ENCODE measurements around the gene MARVELD1. TPM values are rescaled to one million over a fixed set of nuclear protein-coding genes. Genes with fewer than 3 reads are reported as not detected.
"Not testable (repeated sequence)": the region's sequence is repeated elsewhere in the genome, so short reads cannot be mapped to it uniquely, and the experiment has no call there.

MARVELD1 gene
- total and polyA plus RNA-seq, 2 of the 4 experiments (the other 2 are of a cell fraction), result 12.0 to 68.1 TPM

GRCh38 chr10:97698072-97698655 lies 15.4 kb upstream of the MARVELD1 start:
- POLR2A ChIA-PET (ENCODE audit: unreplicated experiment); H4K20me1 ChIP-seq (ENCODE audit: insufficient read depth, low read length); DNase-seq; H3K14ac ChIP-seq (replicated peaks; ENCODE audit: low read depth, low read length); H2BK20ac ChIP-seq (ENCODE audit: low read depth, low read length); H3K56ac ChIP-seq (ENCODE audit: extremely low read depth, insufficient read depth, low read length); H3K9me3 ChIP-seq (ENCODE audit: control insufficient read depth, insufficient read depth, low read length); dilution Hi-C loops (cut with HindIII; ENCODE audit: low sequenced_read_pairs, unreplicated experiment); H3K4me3 ChIP-seq (ENCODE audit: insufficient read depth, low read depth, low read length); H3K23ac ChIP-seq (ENCODE audit: low read depth, low read length); H3K36me3 ChIP-seq (ENCODE audit: control insufficient read depth, insufficient read depth, low read length); H2BK5ac ChIP-seq (ENCODE audit: low read depth, low read length, poor library complexity, severe bottlenecking); CTCF ChIA-PET; H3K4me1 ChIP-seq (ENCODE audit: control insufficient read depth, insufficient read depth, low read length); intact Hi-C loops (cut with micrococcal nuclease); H3K9me1 ChIP-seq (ENCODE audit: insufficient read depth, low read length); H3K27me3 ChIP-seq (ENCODE audit: control insufficient read depth, insufficient read depth, low read length); ATAC-seq (ENCODE audit: low read depth); BruUV-seq (replicated peaks); H2BK15ac ChIP-seq (ENCODE audit: low read depth, low read length); H3K4me2 ChIP-seq (ENCODE audit: low read depth, low read length); H4K8ac ChIP-seq (ENCODE audit: low read depth in 2 of 2, low read length in 2 of 2); H2AK9ac ChIP-seq (replicated peaks; ENCODE audit: low read depth, low read length, poor library complexity); H3K4ac ChIP-seq (ENCODE audit: low read depth, low read length); H3K79me1 ChIP-seq (ENCODE audit: low read depth in 1 of 2, low read length in 2 of 2); H2AFZ ChIP-seq (replicated peaks; ENCODE audit: low read length, poor library complexity); in situ Hi-C loops (cut with MboI; ENCODE audit: low sequenced_read_pairs); H4K5ac ChIP-seq (ENCODE audit: low read depth, low read length); H3K9ac ChIP-seq (ENCODE audit: low read depth, low read length); H4K91ac ChIP-seq (ENCODE audit: insufficient read depth, low read depth, low read length); H3K18ac ChIP-seq (ENCODE audit: low read depth, low read length); H2BK120ac ChIP-seq (ENCODE audit: low read depth, low read length); H3K27ac ChIP-seq (ENCODE audit: insufficient read depth, low read length); H2AK5ac ChIP-seq (ENCODE audit: low read depth, low read length): not testable (repeated sequence)
- 64% methylated on average over 2 of the region's 11 CpGs; no CpG with 5 or more reads in 1 of the 2 experiments for WGBS, 2 experiments (ENCODE audit: extremely low coverage in 2 of 2, insufficient read length in 1 of 2)

Data from IMR-90 (cell line).